Esophagus squamous epithelium (tissue), 5 donors: ENCODE results near the gene EXOC8. TPM values are rescaled to one million over a fixed set of nuclear protein-coding genes. Genes with fewer than 3 reads are reported as not detected.

Source experiments
- DNase-seq: peaks from one replicate; lab custom pipeline; 2025; lab: John Stamatoyannopoulos, UW
- H3K27ac ChIP-seq, 4 donors: fragments of 200-600 bp; sonication (generic); one replicate each; pipeline ENCODE4 v1.5.1; 2016 to 2019; ENCODE audit warnings: mild to moderate bottlenecking in 1 of 4
- H3K27me3 ChIP-seq, 4 donors: fragments of 200-600 bp; sonication (generic); 1 replicate in 3 of 4; 2 replicates in 1 of 4; pipeline versions ENCODE4 v1.5.1 to v1.6.0; 2017 to 2021; ENCODE audit warnings: antibody characterized with exemption in 1 of 4
- H3K36me3 ChIP-seq, 3 donors: fragments of 200-600 bp; sonication (generic); one replicate each; pipeline ENCODE4 v1.5.1; 2016 to 2019
- H3K4me1 ChIP-seq, 3 donors: fragments of 200-600 bp; sonication (generic); one replicate each; pipeline ENCODE4 v1.5.1; 2017 to 2019
- H3K4me3 ChIP-seq, 4 donors: fragments of 200-600 bp; sonication (generic); 1 replicate in 3 of 4; 2 replicates in 1 of 4; pipeline ENCODE4 v1.5.1; 2016 to 2019; ENCODE audit warnings: mild to moderate bottlenecking in 2 of 4, moderate library complexity in 1 of 4
- H3K9me3 ChIP-seq, 3 donors: fragments of 200-600 bp; sonication (generic); one replicate each; pipeline ENCODE4 v1.5.1; 2016 to 2019
- POLR2A ChIP-seq, 4 donors: fragments of 450-650 bp; IDR thresholded peaks; one replicate each; pipeline ENCODE4 v1.6.1; 2017; ENCODE audit warnings: antibody characterized with exemption in 4 of 4, mild to moderate bottlenecking in 4 of 4, moderate library complexity in 3 of 4
- WGBS, 2 donors: methylation state at CpG; one replicate each; pipeline ENCODE4 v1.1.5; 2018; 5-methylcytosine and 5-hydroxymethylcytosine counted together
- intact Hi-C: fragments of 100-400 bp; cut with DNase I; formaldehyde crosslinking; loops from one replicate; pipeline ENCODE4 v1.15.0; 2022
- total RNA-seq, 4 donors: library from RNA; depleted of rRNA; stranded (reverse); fragments of >200 nt; gene quantifications; one replicate each; pipeline ENCODE4 v1.1.0, GENCODE V29; 2016
- TF ChIP-seq, protein P1 (sequence below), 6 experiments: fragments of 450-650 bp in 4 of 6; fragments of 200-600 bp in 2 of 6; sonication (generic) in 2 of 6; IDR thresholded peaks; one replicate each; pipeline ENCODE4 v1.5.1; 2016 to 2019; ENCODE audit warnings: antibody characterized with exemption in 6 of 6, mild to moderate bottlenecking in 4 of 6, moderate library complexity in 4 of 6
- donor health status: DM: yes; HTN: yes; CAD: no.

The EXOC8 gene
- total RNA-seq, 4 donors from 2014 or later, result 10.6 to 12.8 (median 11.7) TPM

DNA sequence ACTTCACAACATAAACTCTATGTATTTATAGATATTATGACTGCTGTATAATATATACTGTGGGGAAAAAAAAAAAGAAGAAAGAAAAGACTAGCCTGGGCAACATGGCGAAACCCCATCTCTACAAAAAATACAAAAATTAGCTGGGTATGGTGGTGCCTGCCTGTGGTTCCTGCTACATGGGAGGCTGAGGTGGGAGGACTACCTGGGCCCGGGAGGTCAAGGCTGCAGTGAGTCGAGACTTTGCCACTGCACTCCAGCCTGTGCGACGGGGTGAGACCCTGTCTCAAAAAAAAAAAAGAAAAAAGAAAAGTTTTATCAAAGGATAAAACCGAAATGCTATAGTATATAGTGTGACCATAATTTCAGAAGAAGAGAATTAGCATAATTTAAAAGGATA, 2.7 kb downstream of the EXOC8 start:
- H3K36me3 ChIP-seq, result peaks cover 0 to 9% (median 0%) of the 10 kb centered on the region in 3 donors
- no peaks in the 10 kb centered on the region for H3K27me3 ChIP-seq
- H3K4me3 ChIP-seq, result peak overlapping the region in 3 of 4 donors; percentile 71 to 91 (median 84)
- TF ChIP-seq, protein P1, sequence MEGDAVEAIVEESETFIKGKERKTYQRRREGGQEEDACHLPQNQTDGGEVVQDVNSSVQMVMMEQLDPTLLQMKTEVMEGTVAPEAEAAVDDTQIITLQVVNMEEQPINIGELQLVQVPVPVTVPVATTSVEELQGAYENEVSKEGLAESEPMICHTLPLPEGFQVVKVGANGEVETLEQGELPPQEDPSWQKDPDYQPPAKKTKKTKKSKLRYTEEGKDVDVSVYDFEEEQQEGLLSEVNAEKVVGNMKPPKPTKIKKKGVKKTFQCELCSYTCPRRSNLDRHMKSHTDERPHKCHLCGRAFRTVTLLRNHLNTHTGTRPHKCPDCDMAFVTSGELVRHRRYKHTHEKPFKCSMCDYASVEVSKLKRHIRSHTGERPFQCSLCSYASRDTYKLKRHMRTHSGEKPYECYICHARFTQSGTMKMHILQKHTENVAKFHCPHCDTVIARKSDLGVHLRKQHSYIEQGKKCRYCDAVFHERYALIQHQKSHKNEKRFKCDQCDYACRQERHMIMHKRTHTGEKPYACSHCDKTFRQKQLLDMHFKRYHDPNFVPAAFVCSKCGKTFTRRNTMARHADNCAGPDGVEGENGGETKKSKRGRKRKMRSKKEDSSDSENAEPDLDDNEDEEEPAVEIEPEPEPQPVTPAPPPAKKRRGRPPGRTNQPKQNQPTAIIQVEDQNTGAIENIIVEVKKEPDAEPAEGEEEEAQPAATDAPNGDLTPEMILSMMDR (IDR thresholded peaks at IDR 0.05), result no peak
- TF ChIP-seq POLR2A (IDR thresholded peaks at IDR 0.05), result no peak
- H3K9me3 ChIP-seq, result no peaks in the 10 kb centered on the region
- H3K4me1 ChIP-seq, result peaks cover 24 to 66% (median 50%) of the 10 kb centered on the region in 3 donors
- no peak overlapping the region for H3K27ac ChIP-seq
- DNase-seq, result no peak
- 85 to 90% methylated on average over 6 of the region's 6 CpGs for WGBS, 2 donors
- intact Hi-C loops, result no loop called here

DNA sequence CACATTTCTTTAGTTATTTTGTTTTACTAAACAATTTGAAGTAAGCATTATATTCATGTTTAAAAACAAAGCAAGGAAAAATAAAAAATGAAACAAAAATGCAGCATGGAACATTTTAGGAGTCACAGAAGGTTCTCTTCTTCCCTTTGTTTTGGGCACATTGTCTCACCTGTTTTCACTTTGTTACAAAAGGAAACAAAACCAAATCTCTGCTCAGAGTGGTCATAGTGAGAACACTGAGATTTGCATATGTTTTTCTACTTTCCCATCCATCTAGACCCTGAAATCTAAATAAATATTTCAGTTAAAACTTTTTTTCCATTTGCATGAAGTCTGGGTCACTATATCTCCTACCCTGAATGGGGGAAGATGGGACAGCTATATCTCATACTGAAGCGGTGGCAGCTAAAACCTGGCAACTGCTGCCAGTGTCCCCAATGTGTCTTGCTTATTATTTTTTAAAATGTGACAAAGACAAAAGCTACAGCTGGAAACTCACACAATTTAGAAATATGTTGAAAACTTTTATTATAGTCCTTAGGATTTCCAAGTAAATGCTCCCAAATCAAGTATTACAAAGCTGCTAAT, 3.5 kb downstream of the EXOC8 start:
- Histone ChIP-seq H3K4me3 (peak overlapping the region in 3 of 4 donors; percentile 71 to 91 (median 84)), H3K27me3 (no peaks in the 10 kb centered on the region), H3K4me1 (peaks cover 19 to 59% (median 43%) of the 10 kb centered on the region in 3 donors), H3K27ac (no peak overlapping the region), H3K36me3 (peaks cover 0 to 9% (median 0%) of the 10 kb centered on the region in 3 donors), H3K9me3 (no peaks in the 10 kb centered on the region)
- WGBS, 2 donors, result 63 to 67% methylated on average over 1 of the region's 1 CpG
- no peak for DNase-seq
- TF ChIP-seq, protein P1 (IDR thresholded peaks at IDR 0.05), result no peak
- TF ChIP-seq POLR2A (IDR thresholded peaks at IDR 0.05), result no peak
- intact Hi-C loops, result no loop called here

DNA sequence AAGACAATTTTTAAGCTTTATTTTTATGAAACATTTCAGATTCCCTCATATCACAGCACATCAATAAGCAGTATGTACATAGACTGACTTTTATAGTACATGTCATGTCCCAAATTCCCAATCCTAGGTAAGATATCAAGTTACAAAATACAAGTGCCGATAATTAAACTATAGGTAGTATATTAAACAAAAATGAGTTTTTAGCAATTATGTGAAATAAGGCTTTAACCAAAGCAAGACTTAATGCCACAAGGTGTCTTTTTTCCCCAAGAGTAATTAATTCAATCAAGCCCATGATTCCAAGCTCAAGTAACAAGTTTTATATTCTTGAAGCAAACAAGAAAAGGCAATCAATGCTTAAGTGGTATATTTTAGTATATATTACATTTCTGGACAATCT, 4.9 kb downstream of the EXOC8 start:
- peaks cover 17 to 49% (median 40%) of the 10 kb centered on the region in 3 donors for H3K4me1 ChIP-seq
- no peak for DNase-seq
- H3K27ac ChIP-seq, result no peak overlapping the region
- H3K36me3 ChIP-seq, result peaks cover 0 to 9% (median 0%) of the 10 kb centered on the region in 3 donors
- TF ChIP-seq, protein P1 (IDR thresholded peaks at IDR 0.05), result no peak
- TF ChIP-seq POLR2A (IDR thresholded peaks at IDR 0.05), result no peak
- H3K9me3 ChIP-seq, result no peaks in the 10 kb centered on the region
- intact Hi-C loops, result no loop called here
- 79 to 80% methylated on average over 1 of the region's 1 CpG for WGBS, 2 donors
- no peaks in the 10 kb centered on the region for H3K27me3 ChIP-seq
- H3K4me3 ChIP-seq, result no peak overlapping the region

DNA sequence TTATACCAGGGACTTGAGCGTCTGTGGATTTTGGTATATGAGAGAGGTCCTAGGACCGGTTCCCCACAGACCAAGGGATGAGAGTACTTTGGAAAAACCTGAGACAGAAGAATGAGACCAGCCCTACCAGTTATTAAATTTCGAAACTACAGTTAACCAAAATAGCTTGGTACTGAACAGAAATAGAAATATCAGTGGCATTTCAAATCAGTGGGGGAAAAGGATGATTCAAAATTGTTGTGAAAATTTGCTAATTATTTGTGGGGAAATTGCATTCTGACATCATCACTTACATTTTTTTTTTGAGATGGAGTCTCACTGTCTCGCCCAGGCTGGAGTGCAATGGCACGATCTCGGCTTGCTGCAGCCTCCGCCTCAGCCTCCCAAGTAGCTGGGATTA, 8.2 kb downstream of the EXOC8 start:
- no peak overlapping the region for H3K4me3 ChIP-seq
- intact Hi-C loops, result no loop called here
- H3K27ac ChIP-seq, result no peak overlapping the region
- H3K4me1 ChIP-seq, result peaks cover 0 to 22% (median 16%) of the 10 kb centered on the region in 3 donors
- H3K9me3 ChIP-seq, result no peaks in the 10 kb centered on the region
- no peaks in the 10 kb centered on the region for H3K27me3 ChIP-seq
- 88 to 90% methylated on average over 7 of the region's 7 CpGs for WGBS, 2 donors
- peaks cover 0 to 9% (median 0%) of the 10 kb centered on the region in 3 donors for H3K36me3 ChIP-seq
- DNase-seq, result no peak
- TF ChIP-seq, protein P1 (IDR thresholded peaks at IDR 0.05), result no peak
- no peak for TF ChIP-seq POLR2A (IDR thresholded peaks at IDR 0.05)

DNA sequence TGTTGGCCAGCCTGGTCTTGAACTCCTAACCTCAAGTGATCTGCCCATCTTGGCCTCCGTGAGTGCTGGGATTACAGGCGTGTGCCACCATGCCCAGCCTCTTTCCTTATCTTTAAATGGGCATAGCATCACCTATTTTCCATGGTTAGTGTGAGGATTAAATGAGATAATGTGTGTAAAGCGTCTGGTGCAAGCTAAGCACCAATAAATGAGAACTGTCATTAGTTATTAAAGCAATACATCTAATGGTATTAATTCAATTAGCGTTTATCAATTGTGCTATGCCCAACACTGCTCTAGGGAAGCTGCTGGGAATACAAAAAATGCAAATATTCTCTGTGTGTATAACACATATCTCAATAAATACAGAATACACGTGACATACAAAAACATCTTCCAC, 10.0 kb downstream of the EXOC8 start:
- Histone ChIP-seq H3K4me1 (peaks cover 0 to 4% (median 0%) of the 10 kb centered on the region in 3 donors), H3K27ac (no peak overlapping the region), H3K27me3 (no peaks in the 10 kb centered on the region), H3K9me3 (no peaks in the 10 kb centered on the region), H3K36me3 (peaks cover 0 to 9% (median 0%) of the 10 kb centered on the region in 3 donors), H3K4me3 (no peak overlapping the region)
- 71 to 77% methylated on average over 5 of the region's 5 CpGs for WGBS, 2 donors
- intact Hi-C loops, result no loop called here
- no peak for DNase-seq
- no peak for TF ChIP-seq POLR2A (IDR thresholded peaks at IDR 0.05)
- TF ChIP-seq, protein P1 (IDR thresholded peaks at IDR 0.05), result no peak
